Caco-2 (cell line): ENCODE data around the gene IQGAP2. TPM values are rescaled to one million over a fixed set of nuclear protein-coding genes. Genes with fewer than 3 reads are reported as not detected.

Experiments
- BruUV-seq: library from RNA; stranded (reverse); fragments of 400-500 nt; replicated peaks from 2 replicates; lab custom pipeline; 2021; lab: Mats Ljungman, UMichigan
- CTCF ChIA-PET: fragments of 300-600 bp; sonication (Branson Sonifier 250); formaldehyde crosslinking; loops from one replicate; lab custom pipeline; 2022; ENCODE audit warnings: antibody characterized with exemption; lab: Charles Lee
- POLR2A ChIA-PET: fragments of 300-600 bp; sonication (Branson Sonifier 250); formaldehyde crosslinking; loops from one replicate; lab custom pipeline; 2022; ENCODE audit warnings: antibody characterized with exemption; lab: Charles Lee
- DNase-seq, 2 experiments: peaks; one replicate each; pipeline versions ENCODE4 v3.0.0 to v3.0.0-alpha.2; 2020 to 2022
- H3K27me3 ChIP-seq: replicated peaks from 2 replicates; pipeline ENCODE4 v1.6.0; 2011; ENCODE audit warnings: low read length; ENCODE audit not compliant: control insufficient read depth, insufficient read depth
- H3K36me3 ChIP-seq: 2 replicates; pipeline ENCODE4 v1.5.1; 2011; ENCODE audit warnings: low read length; ENCODE audit not compliant: control insufficient read depth, insufficient read depth
- H3K4me1 ChIP-seq: fragments of 250-450 bp; sonication (Bioruptor Pico); 2 replicates; pipeline ENCODE4 v1.5.1; 2020; ENCODE audit warnings: mild to moderate bottlenecking
- H3K4me3 ChIP-seq: 2 replicates; pipeline ENCODE4 v1.5.1; 2011; ENCODE audit warnings: low read depth, mild to moderate bottlenecking, control low read depth, low read length
- H3K9me3 ChIP-seq: fragments of 250-450 bp; sonication (Bioruptor Pico); 2 replicates; pipeline ENCODE4 v1.5.1; 2020; ENCODE audit warnings: mild to moderate bottlenecking, moderate library complexity
- H3K27ac Mint-ChIP-seq: one replicate; pipeline ENCODE4 v1.8.0; 2022; ENCODE audit warnings: mixed read lengths; ENCODE audit not compliant: unreplicated experiment
- H3K27me3 Mint-ChIP-seq: one replicate; pipeline ENCODE4 v1.8.0; 2022; ENCODE audit warnings: mixed read lengths; ENCODE audit not compliant: insufficient read depth, unreplicated experiment
- H3K36me3 Mint-ChIP-seq: one replicate; pipeline ENCODE4 v1.8.0; 2022; ENCODE audit warnings: mild to moderate bottlenecking, mixed read lengths; ENCODE audit not compliant: insufficient read depth, unreplicated experiment
- H3K4me1 Mint-ChIP-seq: one replicate; pipeline ENCODE4 v1.8.0; 2022; ENCODE audit warnings: low read depth, mixed read lengths; ENCODE audit not compliant: unreplicated experiment
- H3K4me3 Mint-ChIP-seq: one replicate; pipeline ENCODE4 v1.8.0; 2022; ENCODE audit warnings: mild to moderate bottlenecking, moderate library complexity, mixed read lengths; ENCODE audit not compliant: unreplicated experiment
- H3K9me3 Mint-ChIP-seq: one replicate; pipeline ENCODE4 v1.8.0; 2022; ENCODE audit warnings: mixed read lengths; ENCODE audit not compliant: unreplicated experiment
- intact Hi-C: fragments of 100-400 bp; cut with micrococcal nuclease; formaldehyde crosslinking; loops from one replicate; pipeline ENCODE4 v1.10.0; 2022; ENCODE audit not compliant: unreplicated experiment
- total RNA-seq: library from RNA; stranded (reverse); gene quantifications from 2 replicates; pipeline ENCODE4 v1.2.3, GENCODE V29; 2022
- TF ChIP-seq, protein P1 (sequence below), 2 experiments: fragments of 200-600 bp in 1 of 2; IDR thresholded peaks; 1 replicate in 1 of 2; 2 replicates in 1 of 2; pipeline versions ENCODE4 v1.5.1 to v1.8.0; 2011 to 2022; ENCODE audit warnings: antibody characterized with exemption in 1 of 2, control low read depth in 1 of 2, inconsistent platforms in 1 of 2, low read depth in 1 of 2, low read length in 1 of 2, mild to moderate bottlenecking in 1 of 2, moderate library complexity in 1 of 2; ENCODE audit not compliant: insufficient read depth in 1 of 2, severe bottlenecking in 1 of 2, unreplicated experiment in 1 of 2

IQGAP2 gene
- total RNA-seq, 1 experiment from 2014 or later, result 89.4 TPM

- no peak overlapping the region for H3K4me3 Mint-ChIP-seq
- CTCF ChIA-PET, result no interaction called here
- POLR2A ChIA-PET, result no interaction called here
These were observed 68.3 kb downstream of the IQGAP2 start for GRCh38 chr5:76471406-76471805.

GRCh38 chr5:76471987-76472334 lies 68.9 kb downstream of the IQGAP2 start:
- Mint-ChIP-seq H3K27ac (no peak overlapping the region), H3K9me3 (no peaks in the 10 kb centered on the region), H3K27me3 (no peaks in the 10 kb centered on the region), H3K4me3 (no peak overlapping the region), H3K4me1 (peaks cover 28% of the 10 kb centered on the region), H3K36me3 (peaks cover 20% of the 10 kb centered on the region)
- CTCF ChIA-PET, result no interaction called here
- H3K36me3 ChIP-seq, result peaks cover 2% of the 10 kb centered on the region
- H3K9me3 ChIP-seq, result no peaks in the 10 kb centered on the region
- no peak overlapping the region for H3K4me3 ChIP-seq
- POLR2A ChIA-PET, result no interaction called here
- H3K27me3 ChIP-seq, result no peaks in the 10 kb centered on the region
- peaks cover 56% of the 10 kb centered on the region for H3K4me1 ChIP-seq
- no TSS peak for BruUV-seq
- DNase-seq, result no peak
- intact Hi-C loops, result no loop called here
- TF ChIP-seq, protein P1, sequence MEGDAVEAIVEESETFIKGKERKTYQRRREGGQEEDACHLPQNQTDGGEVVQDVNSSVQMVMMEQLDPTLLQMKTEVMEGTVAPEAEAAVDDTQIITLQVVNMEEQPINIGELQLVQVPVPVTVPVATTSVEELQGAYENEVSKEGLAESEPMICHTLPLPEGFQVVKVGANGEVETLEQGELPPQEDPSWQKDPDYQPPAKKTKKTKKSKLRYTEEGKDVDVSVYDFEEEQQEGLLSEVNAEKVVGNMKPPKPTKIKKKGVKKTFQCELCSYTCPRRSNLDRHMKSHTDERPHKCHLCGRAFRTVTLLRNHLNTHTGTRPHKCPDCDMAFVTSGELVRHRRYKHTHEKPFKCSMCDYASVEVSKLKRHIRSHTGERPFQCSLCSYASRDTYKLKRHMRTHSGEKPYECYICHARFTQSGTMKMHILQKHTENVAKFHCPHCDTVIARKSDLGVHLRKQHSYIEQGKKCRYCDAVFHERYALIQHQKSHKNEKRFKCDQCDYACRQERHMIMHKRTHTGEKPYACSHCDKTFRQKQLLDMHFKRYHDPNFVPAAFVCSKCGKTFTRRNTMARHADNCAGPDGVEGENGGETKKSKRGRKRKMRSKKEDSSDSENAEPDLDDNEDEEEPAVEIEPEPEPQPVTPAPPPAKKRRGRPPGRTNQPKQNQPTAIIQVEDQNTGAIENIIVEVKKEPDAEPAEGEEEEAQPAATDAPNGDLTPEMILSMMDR (IDR thresholded peaks at IDR 0.05; ENCODE audit: insufficient read depth in 1 of 2, low read depth in 1 of 2, low read length in 1 of 2, severe bottlenecking in 1 of 2, unreplicated experiment in 1 of 2), result no peak

More at GRCh38 chr5:76471406-76471805, 68.3 kb downstream of the IQGAP2 start:
- no peak for DNase-seq
- TF ChIP-seq, protein P1 (IDR thresholded peaks at IDR 0.05; ENCODE audit: insufficient read depth in 1 of 2, low read depth in 1 of 2, low read length in 1 of 2, severe bottlenecking in 1 of 2, unreplicated experiment in 1 of 2), result no peak
- H3K27me3 Mint-ChIP-seq, result no peaks in the 10 kb centered on the region
- Histone ChIP-seq H3K9me3 (no peaks in the 10 kb centered on the region), H3K36me3 (peaks cover 2% of the 10 kb centered on the region), H3K4me3 (no peak overlapping the region), H3K27me3 (no peaks in the 10 kb centered on the region), H3K4me1 (peaks cover 50% of the 10 kb centered on the region)
- peaks cover 26% of the 10 kb centered on the region for H3K4me1 Mint-ChIP-seq
- no peak overlapping the region for H3K27ac Mint-ChIP-seq
- H3K36me3 Mint-ChIP-seq, result peaks cover 20% of the 10 kb centered on the region
- no TSS peak for BruUV-seq
- intact Hi-C loops, result no loop called here
- H3K9me3 Mint-ChIP-seq, result no peaks in the 10 kb centered on the region

DNA sequence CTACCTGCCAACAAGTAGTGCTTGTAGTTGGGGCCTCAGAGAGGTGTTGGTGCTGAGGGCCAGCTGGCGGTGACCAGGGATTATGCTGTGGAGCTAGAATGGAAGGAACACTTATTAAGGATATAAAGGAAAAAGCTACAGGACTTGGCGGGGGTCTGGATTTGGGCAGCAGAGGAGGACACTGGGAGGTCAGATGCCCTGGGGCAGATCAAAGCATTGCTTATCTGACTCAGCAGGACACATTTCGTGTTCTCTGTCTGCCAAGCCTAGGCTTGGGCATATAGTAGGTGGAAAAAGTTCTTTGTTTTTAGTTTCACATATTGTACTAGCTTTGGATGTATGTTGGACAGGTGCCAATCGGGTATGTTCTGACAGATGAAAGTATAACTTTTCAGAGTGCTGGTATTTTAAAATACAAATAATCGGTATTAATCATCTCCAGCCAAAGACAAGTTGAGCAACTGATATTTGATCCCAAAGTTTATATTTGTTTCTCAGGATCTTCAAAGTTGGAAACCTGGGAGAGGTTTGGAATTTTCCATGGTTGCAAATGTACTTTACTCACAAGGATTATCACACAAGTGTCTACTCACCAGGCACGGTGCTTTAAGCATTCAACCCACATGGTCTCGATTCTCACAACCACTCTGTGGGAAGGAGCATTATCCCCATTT lies 69.4 kb downstream of the IQGAP2 start:
- Histone ChIP-seq H3K4me1 (peaks cover 60% of the 10 kb centered on the region), H3K27me3 (no peaks in the 10 kb centered on the region), H3K36me3 (peaks cover 2% of the 10 kb centered on the region), H3K9me3 (no peaks in the 10 kb centered on the region), H3K4me3 (no peak overlapping the region)
- intact Hi-C loops, result no loop called here
- no peak overlapping the region for H3K27ac Mint-ChIP-seq
- no peak overlapping the region for H3K4me3 Mint-ChIP-seq
- no peak for DNase-seq
- ChIA-PET CTCF (no interaction called here), POLR2A (no interaction called here)
- TF ChIP-seq, protein P1 (IDR thresholded peaks at IDR 0.05; ENCODE audit: insufficient read depth in 1 of 2, low read depth in 1 of 2, low read length in 1 of 2, severe bottlenecking in 1 of 2, unreplicated experiment in 1 of 2), result no peak
- peaks cover 20% of the 10 kb centered on the region for H3K36me3 Mint-ChIP-seq
- H3K9me3 Mint-ChIP-seq, result no peaks in the 10 kb centered on the region
- no peaks in the 10 kb centered on the region for H3K27me3 Mint-ChIP-seq
- BruUV-seq, result no TSS peak
- H3K4me1 Mint-ChIP-seq, result peaks cover 28% of the 10 kb centered on the region
